ENCODE measurements around the gene TPCN1.

GRCh38 chr12:113230315-113231234 is 9.3 kb downstream of the TPCN1 start:
- no peak for TF ChIP-seq CTCF (IDR thresholded peaks at IDR 0.05)
- no peak for TF ChIP-seq ZFX (IDR thresholded peaks at IDR 0.05; ENCODE audit: borderline replicate concordance)

Measured in 22Rv1 (cell line).